ENCODE results near the gene TEAD2. TPM values are rescaled to one million over a fixed set of nuclear protein-coding genes. Genes with fewer than 3 reads are reported as not detected.

TEAD2 gene
- 29.8 and 32.4 TPM in 2 replicates for total RNA-seq

GRCh38 chr19:49362048-49362928 is at the start of gene TEAD2:
Gene TEAD2 (minus strand): TSS chr19:49362416. CDS start chr19:49360075, 2,341 bp downstream.

GRCh38 chr19:49387936-49388372 is 25.7 kb upstream of the TEAD2 start, which contains the start of gene KASH5:
Gene KASH5 (plus strand): TSS chr19:49388249. CDS start chr19:49390884, 2,635 bp downstream.

GRCh38 chr19:49363268-49364082 is 1.3 kb upstream of the TEAD2 start, which contains the start of gene DKKL1:
Gene DKKL1 (plus strand): TSS chr19:49363877. CDS start chr19:49363999, 122 bp downstream.

GRCh38 chr19:49335071-49335783 is 27.0 kb downstream of the TEAD2 start, which contains the start of gene CD37:
Gene CD37 (plus strand): TSS chr19:49335406. CDS start chr19:49335541, 135 bp downstream.

GRCh38 chr19:49324801-49325576 is 37.2 kb downstream of the TEAD2 start, which contains the start of gene SLC6A16:
Gene SLC6A16 (minus strand): TSS chr19:49325191. CDS start chr19:49311347, 13,844 bp downstream.

Other genes with a start within 250 kb of the TEAD2 start
- gene LIN7B, start 248.0 kb downstream of the TEAD2 start, total RNA-seq = 10.3 and 10.5 TPM in 2 replicates
- gene C19orf73, start 243.3 kb downstream of the TEAD2 start, total RNA-seq = 4.0 and 11.2 TPM in 2 replicates
- gene PPFIA3, start 242.9 kb downstream of the TEAD2 start, total RNA-seq = 9.9 and 12.8 TPM in 2 replicates
- not detected in 2 replicates for gene HRC, start 207.0 kb downstream of the TEAD2 start, total RNA-seq
- 19.6 and 20.2 TPM in 2 replicates for gene TRPM4, start 204.6 kb downstream of the TEAD2 start, total RNA-seq
- not detected in 2 replicates for gene SLC6A16, start 37.2 kb downstream of the TEAD2 start, total RNA-seq
- gene CD37, start 27.0 kb downstream of the TEAD2 start, total RNA-seq = not detected in 2 replicates
- gene DKKL1, start 1.5 kb upstream of the TEAD2 start, total RNA-seq = 0.14 TPM in 1 of 2 replicates, not detected in the other
- gene KASH5, start 25.8 kb upstream of the TEAD2 start, total RNA-seq = not detected in 2 replicates
- gene PTH2, start 61.0 kb upstream of the TEAD2 start, total RNA-seq = not detected in 2 replicates
- gene GFY, start 63.0 kb upstream of the TEAD2 start, total RNA-seq = not detected in 2 replicates
- gene SLC17A7, start 79.1 kb upstream of the TEAD2 start, total RNA-seq = 0.14 TPM in 1 of 2 replicates, not detected in the other
- gene PIH1D1, start 89.4 kb upstream of the TEAD2 start, total RNA-seq = 96.7 and 106 TPM in 2 replicates
- 37.9 and 44.0 TPM in 2 replicates for gene ALDH16A1, start 90.8 kb upstream of the TEAD2 start, total RNA-seq
- 0.46 and 0.49 TPM in 2 replicates for gene FLT3LG, start 111.8 kb upstream of the TEAD2 start, total RNA-seq
- gene RPL13A, start 125.2 kb upstream of the TEAD2 start, total RNA-seq = 3,198 and 3,252 TPM in 2 replicates
- gene RPS11, start 134.0 kb upstream of the TEAD2 start, total RNA-seq = 4,387 and 4,926 TPM in 2 replicates
- 23.0 and 27.2 TPM in 2 replicates for gene FCGRT, start 150.2 kb upstream of the TEAD2 start, total RNA-seq
- gene RCN3, start 165.6 kb upstream of the TEAD2 start, total RNA-seq = 2.3 and 4.7 TPM in 2 replicates
- gene NOSIP, start 218.1 kb upstream of the TEAD2 start, total RNA-seq = 57.1 and 61.2 TPM in 2 replicates
- gene PRRG2, start 218.9 kb upstream of the TEAD2 start, total RNA-seq = 7.6 and 10.0 TPM in 2 replicates
- gene PRR12, start 228.8 kb upstream of the TEAD2 start, total RNA-seq = 7.2 and 10.9 TPM in 2 replicates

Measured in airway epithelial cell (primary cell).